ENCODE data around the gene RCOR3. TPM values are rescaled to one million over a fixed set of nuclear protein-coding genes. Genes with fewer than 3 reads are reported as not detected.

The RCOR3 gene
- total RNA-seq, 2 experiments from 2014 or later: 43.5 to 47.3 TPM

DNA sequence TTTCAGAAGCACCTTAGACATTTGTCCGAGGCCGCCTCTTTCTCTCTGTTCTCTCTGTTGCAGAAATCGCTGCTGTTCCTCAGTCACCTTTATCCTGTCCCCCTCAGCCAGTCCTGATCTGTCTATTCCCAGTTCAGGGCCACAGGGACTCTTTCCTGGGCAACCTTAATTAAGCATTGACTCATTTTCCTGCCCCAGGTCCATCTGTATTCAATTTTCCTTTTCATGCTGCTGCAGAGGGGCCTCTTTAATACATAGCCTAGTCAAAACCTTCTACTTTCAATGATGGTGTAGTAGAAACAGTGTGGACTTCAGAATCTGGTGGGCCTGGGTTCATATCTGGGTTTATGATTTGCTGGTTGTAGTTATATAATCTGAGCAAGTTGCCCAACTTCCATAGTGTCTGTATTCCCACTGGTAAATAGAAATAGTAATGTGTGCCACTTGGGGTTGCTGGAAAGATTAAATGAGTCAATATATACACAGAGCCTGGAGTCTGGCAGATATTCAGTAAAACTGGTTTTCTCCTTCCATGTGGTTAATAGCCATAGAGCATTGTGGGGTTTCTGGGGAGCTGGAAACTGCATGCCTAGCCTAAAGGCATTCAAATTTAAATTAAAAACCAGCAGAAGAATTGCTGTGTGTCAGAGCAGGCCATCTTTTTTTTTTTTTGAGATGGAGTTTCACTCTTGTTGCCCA lies 72.0 kb downstream of the RCOR3 start:
- peak overlapping the region; percentile 5 for H3K27ac Mint-ChIP-seq
- ATAC-seq (no peak), DNase-seq (no peak)
- no peaks in the 10 kb centered on the region for H3K9me3 Mint-ChIP-seq (ENCODE audit: low read depth)
- H3K27me3 Mint-ChIP-seq: no peaks in the 10 kb centered on the region
- CTCF ChIA-PET: interaction anchor here (1.5 to 9.8 kb wide), 3 partner anchors 8 to 181 kb away, joined by 6 to 85 read pairs (median 7); no protein-coding TSS in a partner anchor
- peaks cover 79% of the 10 kb centered on the region for H3K4me1 Mint-ChIP-seq
- peaks cover 20% of the 10 kb centered on the region for H3K36me3 Mint-ChIP-seq
- H3K4me3 Mint-ChIP-seq: no peak overlapping the region

DNA sequence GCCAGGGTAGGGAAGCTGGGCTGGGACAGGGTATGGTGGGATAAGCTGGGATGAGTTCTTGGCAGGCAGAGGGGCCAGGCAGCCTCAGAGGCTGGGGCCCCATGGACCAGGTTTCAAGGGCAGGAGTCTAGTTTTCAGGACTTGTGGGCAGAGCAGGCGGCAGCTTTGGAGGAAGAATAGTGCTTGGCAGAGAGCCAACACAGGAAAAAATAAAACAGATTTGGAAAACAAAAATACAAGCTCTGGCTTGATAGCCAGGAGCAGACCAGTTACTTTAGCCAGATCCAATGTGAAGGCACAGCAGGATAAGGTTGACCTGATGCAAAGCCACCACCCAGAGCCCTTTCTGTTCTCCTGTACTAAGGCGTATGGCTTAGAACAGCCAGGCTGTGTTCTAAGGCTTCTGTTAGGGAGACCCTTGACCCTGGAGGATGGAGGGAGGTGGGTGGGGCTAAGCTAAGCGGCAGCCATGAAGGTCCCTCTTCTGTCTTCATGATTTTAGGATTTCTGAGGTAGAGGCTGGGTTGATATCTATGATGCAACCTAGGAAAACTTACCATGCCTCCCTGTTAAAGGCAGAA lies 73.0 kb downstream of the RCOR3 start:
- ATAC-seq: no peak
- Mint-ChIP-seq H3K4me1 (peaks cover 86% of the 10 kb centered on the region), H3K4me3 (no peak overlapping the region), H3K27me3 (no peaks in the 10 kb centered on the region), H3K27ac (no peak overlapping the region), H3K36me3 (peaks cover 22% of the 10 kb centered on the region), H3K9me3 (ENCODE audit: low read depth) (no peaks in the 10 kb centered on the region)
- CTCF ChIA-PET: interaction anchor here (1.5 to 1.9 kb wide), 2 partner anchors 9 to 11 kb away, joined by 6 to 7 read pairs; no protein-coding TSS in a partner anchor
- no peak for DNase-seq

DNA sequence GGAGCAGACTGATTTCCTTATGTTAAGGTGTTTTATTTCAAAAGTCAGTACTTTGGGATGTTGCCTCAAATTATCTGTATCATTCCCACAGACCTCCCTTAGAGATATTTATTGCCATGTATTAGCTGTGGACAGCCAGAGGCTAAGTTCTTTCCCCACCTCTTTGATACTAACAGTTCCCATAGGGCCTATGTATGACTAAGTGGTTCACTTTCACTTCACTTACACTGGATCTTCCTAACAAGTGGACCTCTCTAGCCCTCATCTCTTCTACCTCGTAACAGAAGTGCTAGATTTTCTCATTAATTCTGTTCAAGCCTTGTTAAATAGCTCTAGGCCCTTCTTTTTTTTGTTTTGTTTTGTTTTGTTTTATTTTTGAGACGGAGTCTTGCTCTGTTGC lies 73.7 kb downstream of the RCOR3 start:
- peaks cover 25% of the 10 kb centered on the region for H3K36me3 Mint-ChIP-seq
- ATAC-seq (no peak), DNase-seq (no peak)
- H3K9me3 Mint-ChIP-seq (ENCODE audit: low read depth): no peaks in the 10 kb centered on the region
- H3K27me3 Mint-ChIP-seq: no peaks in the 10 kb centered on the region
- peaks cover 92% of the 10 kb centered on the region for H3K4me1 Mint-ChIP-seq
- H3K4me3 Mint-ChIP-seq: no peak overlapping the region
- H3K27ac Mint-ChIP-seq: no peak overlapping the region
- CTCF ChIA-PET: interaction anchor here (1.9 kb wide), 1 partner anchor 12 kb away, joined by 7 read pairs; no protein-coding TSS in a partner anchor

DNA sequence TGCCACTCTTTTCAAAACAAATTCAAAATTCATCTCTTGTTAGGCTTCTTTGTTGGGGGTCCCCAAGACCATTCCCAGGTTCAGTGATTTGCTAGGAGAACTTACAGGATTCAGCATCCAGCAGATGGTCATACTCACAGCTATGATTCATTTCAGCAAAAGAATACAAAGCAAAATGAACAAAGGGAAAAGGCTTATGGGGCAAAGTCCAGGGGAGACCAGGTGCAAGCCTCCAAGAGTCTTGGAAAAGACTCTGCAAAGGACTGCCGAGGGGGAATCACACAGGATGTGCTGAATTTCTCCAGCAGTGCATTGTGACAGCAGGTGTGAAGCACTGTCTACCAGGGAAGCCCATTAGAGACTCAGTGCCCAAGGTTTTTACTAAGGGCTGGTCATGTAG lies 74.7 kb downstream of the RCOR3 start:
- ATAC-seq (no peak), DNase-seq (no peak)
- CTCF ChIA-PET: interaction anchor here (1.8 kb wide), 1 partner anchor 8 kb away, joined by 5 read pairs; the partner anchor contains the start of gene TRAF5
- Mint-ChIP-seq H3K27ac (peak overlapping the region; percentile 42), H3K27me3 (no peaks in the 10 kb centered on the region), H3K4me3 (no peak overlapping the region), H3K4me1 (peaks cover 88% of the 10 kb centered on the region), H3K36me3 (peaks cover 26% of the 10 kb centered on the region), H3K9me3 (ENCODE audit: low read depth) (no peaks in the 10 kb centered on the region)

DNA sequence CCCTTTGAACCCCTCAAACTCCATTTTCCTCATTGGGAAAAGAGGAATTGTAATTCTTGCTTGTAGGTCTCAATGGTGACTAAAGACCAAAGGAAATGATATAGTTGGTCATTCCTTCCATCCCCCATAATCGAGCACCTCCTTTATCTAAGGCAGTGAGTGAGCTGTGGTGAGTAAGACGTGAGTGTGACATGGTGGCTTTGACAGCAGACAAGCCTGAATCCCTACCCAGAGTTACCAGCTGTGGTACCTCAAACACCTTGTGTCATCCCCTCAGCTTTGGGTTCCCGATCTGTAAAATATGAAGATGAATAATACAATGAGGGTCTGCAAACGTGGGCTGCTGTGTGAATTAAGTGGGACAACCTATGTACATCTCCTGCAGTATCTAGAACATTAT lies 75.8 kb downstream of the RCOR3 start:
- DNase-seq (peak; percentile 54), ATAC-seq (peak; percentile 64)
- CTCF ChIA-PET: interaction anchor here (1.2 to 5.9 kb wide), 4 partner anchors 9 to 16 kb away, joined by 3 to 31 read pairs (median 5); partner anchors contain the start of gene TRAF5
- Mint-ChIP-seq H3K27me3 (no peaks in the 10 kb centered on the region), H3K4me1 (peaks cover 86% of the 10 kb centered on the region), H3K36me3 (peaks cover 23% of the 10 kb centered on the region), H3K4me3 (peak overlapping the region; percentile 64), H3K27ac (peak overlapping the region; percentile 92), H3K9me3 (ENCODE audit: low read depth) (no peaks in the 10 kb centered on the region)

DNA sequence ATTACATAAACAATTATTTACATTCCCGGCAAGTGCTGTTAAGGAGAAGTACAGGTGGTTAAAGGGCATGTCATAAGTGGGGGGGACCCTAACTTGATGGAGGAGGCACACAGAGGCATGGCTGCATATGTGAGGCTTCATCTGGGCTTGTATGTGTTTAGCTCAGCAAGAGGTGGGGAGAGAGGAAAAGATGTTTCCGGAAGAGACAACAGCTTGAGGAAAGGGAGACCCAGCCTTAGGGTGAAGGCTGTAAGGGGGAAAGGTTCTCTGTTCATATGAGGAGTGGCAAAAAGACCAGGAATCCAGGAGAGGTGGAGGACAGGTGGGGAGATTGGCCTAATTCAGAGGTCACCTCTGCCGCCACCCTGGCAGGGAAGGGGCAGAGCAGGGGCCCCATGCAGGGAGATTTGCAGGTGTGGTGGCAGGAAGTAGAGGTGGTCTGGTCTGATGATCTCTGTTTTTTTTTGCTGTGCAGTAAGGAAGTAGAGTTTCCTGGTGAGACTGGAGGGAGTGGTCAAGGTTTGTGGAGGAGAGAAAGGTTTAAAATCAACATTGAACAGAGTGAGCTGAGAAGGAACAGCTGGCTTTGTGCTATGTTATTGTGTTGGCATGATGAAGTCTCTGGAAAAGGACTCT lies 76.5 kb downstream of the RCOR3 start:
- Mint-ChIP-seq H3K27ac (peak overlapping the region; percentile 92), H3K9me3 (ENCODE audit: low read depth) (no peaks in the 10 kb centered on the region), H3K4me1 (peaks cover 82% of the 10 kb centered on the region), H3K36me3 (peaks cover 18% of the 10 kb centered on the region), H3K27me3 (no peaks in the 10 kb centered on the region), H3K4me3 (peak overlapping the region; percentile 64)
- ATAC-seq: peak; percentile 75
- CTCF ChIA-PET: interaction anchor here (1.0 to 5.9 kb wide), 8 partner anchors 9 to 179 kb away, joined by 3 to 31 read pairs (median 4); partner anchors contain the start of gene TRAF5
- DNase-seq: peak; percentile 59

DNA sequence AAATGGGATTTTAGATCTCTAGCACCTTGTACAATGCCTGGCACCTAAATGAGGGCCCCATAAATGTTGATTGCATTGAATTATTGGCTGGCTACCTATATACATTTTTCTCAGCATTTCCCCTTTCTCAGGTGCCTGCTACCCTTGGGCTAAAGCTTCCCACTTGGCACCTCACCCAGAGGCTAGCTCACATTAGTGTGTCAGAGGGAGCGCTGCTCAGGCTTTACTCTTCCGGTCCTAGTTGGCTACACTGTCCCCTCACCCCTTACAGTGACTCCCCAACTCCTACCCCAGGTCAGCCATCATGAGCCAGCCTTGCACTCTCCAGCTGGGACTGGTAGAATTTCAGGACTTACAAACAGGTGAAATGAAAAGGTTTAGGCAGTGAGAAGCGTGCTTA lies 77.0 kb downstream of the RCOR3 start:
- DNase-seq: no peak
- ATAC-seq: peak; percentile 17
- Mint-ChIP-seq H3K27me3 (no peaks in the 10 kb centered on the region), H3K9me3 (ENCODE audit: low read depth) (no peaks in the 10 kb centered on the region), H3K4me1 (peaks cover 82% of the 10 kb centered on the region), H3K27ac (peak overlapping the region; percentile 92), H3K4me3 (peak overlapping the region; percentile 64), H3K36me3 (peaks cover 17% of the 10 kb centered on the region)
- CTCF ChIA-PET: interaction anchor here (1.0 to 5.9 kb wide), 6 partner anchors 14 to 178 kb away, joined by 3 to 31 read pairs (median 3); no protein-coding TSS in a partner anchor

DNA sequence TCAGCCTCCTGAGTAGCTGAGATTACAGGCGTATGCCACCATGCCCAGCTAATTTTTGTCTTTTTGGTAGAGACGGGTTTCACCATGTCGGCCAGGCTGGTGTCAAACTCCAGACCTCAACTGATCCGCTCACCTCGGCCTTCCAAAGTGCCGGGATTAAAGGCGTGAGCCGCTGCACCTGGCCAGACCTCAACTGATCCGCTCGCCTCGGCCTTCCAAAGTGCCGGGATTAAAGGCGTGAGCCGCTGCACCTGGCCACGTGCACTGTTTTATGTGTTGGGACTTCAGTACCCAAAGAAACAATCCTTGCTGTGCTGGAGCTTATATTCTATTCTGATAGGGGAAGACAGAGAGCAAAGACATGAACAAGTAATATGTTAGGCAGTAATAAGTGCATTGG lies 77.6 kb downstream of the RCOR3 start:
- DNase-seq (no peak), ATAC-seq (no peak)
- peaks cover 17% of the 10 kb centered on the region for H3K36me3 Mint-ChIP-seq
- H3K4me3 Mint-ChIP-seq: no peak overlapping the region
- CTCF ChIA-PET: interaction anchor here (1.0 to 5.9 kb wide), 6 partner anchors 9 to 178 kb away, joined by 3 to 31 read pairs (median 4); no protein-coding TSS in a partner anchor
- H3K27me3 Mint-ChIP-seq: no peaks in the 10 kb centered on the region
- H3K27ac Mint-ChIP-seq: peak overlapping the region; percentile 92
- peaks cover 82% of the 10 kb centered on the region for H3K4me1 Mint-ChIP-seq
- no peaks in the 10 kb centered on the region for H3K9me3 Mint-ChIP-seq (ENCODE audit: low read depth)

DNA sequence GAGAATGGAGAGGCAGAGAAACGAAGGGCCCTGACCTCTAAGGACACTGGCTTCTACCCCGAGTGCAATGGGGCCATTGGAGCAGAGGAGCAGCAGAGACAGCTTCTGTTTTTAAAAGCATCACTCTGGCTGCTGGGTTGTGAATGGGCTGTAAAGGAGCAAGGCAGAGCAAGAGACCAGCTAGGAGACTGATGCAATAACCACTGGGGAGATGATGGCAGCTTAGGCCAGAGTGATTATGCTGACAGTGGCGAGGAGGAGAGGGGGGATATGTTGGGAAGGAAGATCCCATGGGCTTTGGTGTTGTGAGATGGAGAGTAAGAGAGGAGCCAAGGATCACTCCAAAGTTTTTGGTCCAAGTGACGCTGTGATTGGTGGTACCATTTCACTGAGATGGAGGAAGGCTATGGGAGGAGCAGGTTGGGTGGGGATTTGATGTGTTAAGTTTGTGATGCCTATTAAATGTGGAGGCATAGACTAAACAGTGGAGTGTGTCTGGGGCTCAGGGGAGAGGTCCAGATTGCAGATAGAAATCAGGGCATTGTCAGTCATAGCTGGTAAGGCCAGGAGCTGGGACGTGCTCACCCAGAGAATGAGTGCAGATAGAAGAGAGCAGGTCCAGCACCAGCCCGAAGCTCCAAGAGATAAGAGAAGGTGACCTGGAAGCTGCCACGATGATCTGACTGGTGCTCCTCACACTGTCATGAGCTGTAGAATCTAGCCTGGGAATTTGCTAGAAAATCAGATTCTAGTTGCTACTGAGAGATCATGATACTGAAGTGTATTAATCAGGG lies 78.5 kb downstream of the RCOR3 start:
- Mint-ChIP-seq H3K9me3 (ENCODE audit: low read depth) (no peaks in the 10 kb centered on the region), H3K4me1 (peaks cover 79% of the 10 kb centered on the region), H3K4me3 (no peak overlapping the region), H3K27me3 (no peaks in the 10 kb centered on the region), H3K36me3 (peaks cover 20% of the 10 kb centered on the region), H3K27ac (peak overlapping the region; percentile 18)
- DNase-seq (no peak), ATAC-seq (no peak)
- CTCF ChIA-PET: interaction anchor here (2.0 to 5.9 kb wide), 3 partner anchors 10 to 177 kb away, joined by 6 to 31 read pairs (median 7); no protein-coding TSS in a partner anchor

DNA sequence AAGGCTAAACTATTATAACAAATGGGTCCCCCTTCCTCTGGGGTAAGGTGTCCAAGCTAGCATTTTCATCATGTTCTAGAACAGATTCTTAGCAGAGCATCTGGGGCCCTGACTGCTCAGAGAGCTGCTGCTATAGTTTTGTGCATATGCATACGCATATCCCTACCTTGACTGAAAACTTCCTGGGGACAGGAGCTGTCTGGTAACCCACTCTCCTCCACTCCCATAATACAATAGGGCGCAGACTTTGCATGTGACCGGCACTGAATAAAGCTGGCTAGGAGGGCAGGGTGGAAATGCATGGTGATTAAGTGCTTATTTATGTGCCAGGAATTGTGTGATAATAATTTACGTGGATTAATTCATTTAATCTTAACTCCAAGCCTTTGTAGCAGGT lies 79.1 kb downstream of the RCOR3 start:
- H3K4me1 Mint-ChIP-seq: peaks cover 77% of the 10 kb centered on the region

DNA sequence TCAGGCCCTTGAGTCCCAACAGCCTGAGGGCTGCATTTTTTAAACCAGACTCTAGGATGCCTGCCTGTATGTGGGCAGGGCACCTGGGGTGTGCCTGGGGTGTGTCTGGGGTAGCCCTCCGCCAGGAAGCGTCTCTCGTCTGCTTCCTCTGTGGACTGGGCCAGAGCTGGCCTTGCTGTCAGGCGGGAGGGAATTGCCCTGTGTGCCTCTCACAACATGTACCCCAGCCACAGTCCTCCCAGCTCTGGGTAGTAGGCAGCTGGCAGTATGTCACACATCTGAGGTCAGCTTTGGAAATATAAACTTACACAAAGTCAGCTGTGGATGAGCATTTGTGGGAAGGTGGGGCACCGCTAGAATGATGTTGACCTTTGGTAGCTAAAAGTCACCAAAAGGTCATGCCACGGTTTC lies 80.5 kb downstream of the RCOR3 start:
- Mint-ChIP-seq H3K4me1 (peaks cover 75% of the 10 kb centered on the region), H3K9me3 (ENCODE audit: low read depth) (no peaks in the 10 kb centered on the region), H3K27me3 (no peaks in the 10 kb centered on the region), H3K27ac (peak overlapping the region; percentile 74), H3K36me3 (peaks cover 26% of the 10 kb centered on the region), H3K4me3 (no peak overlapping the region)
- ATAC-seq (no peak), DNase-seq (no peak)
- CTCF ChIA-PET: interaction anchor here (1.9 to 5.9 kb wide), 2 partner anchors 11 to 17 kb away, joined by 5 to 31 read pairs; no protein-coding TSS in a partner anchor

More for the DNA sequence above, 79.1 kb downstream of the RCOR3 start:
- no peaks in the 10 kb centered on the region for H3K27me3 Mint-ChIP-seq
- ATAC-seq (no peak), DNase-seq (no peak)
- H3K4me3 Mint-ChIP-seq: no peak overlapping the region
- peaks cover 25% of the 10 kb centered on the region for H3K36me3 Mint-ChIP-seq
- H3K27ac Mint-ChIP-seq: no peak overlapping the region
- CTCF ChIA-PET: interaction anchor here (0.9 to 5.9 kb wide), 3 partner anchors 10 to 19 kb away, joined by 3 to 31 read pairs (median 6); no protein-coding TSS in a partner anchor
- H3K9me3 Mint-ChIP-seq (ENCODE audit: low read depth): no peaks in the 10 kb centered on the region

DNA sequence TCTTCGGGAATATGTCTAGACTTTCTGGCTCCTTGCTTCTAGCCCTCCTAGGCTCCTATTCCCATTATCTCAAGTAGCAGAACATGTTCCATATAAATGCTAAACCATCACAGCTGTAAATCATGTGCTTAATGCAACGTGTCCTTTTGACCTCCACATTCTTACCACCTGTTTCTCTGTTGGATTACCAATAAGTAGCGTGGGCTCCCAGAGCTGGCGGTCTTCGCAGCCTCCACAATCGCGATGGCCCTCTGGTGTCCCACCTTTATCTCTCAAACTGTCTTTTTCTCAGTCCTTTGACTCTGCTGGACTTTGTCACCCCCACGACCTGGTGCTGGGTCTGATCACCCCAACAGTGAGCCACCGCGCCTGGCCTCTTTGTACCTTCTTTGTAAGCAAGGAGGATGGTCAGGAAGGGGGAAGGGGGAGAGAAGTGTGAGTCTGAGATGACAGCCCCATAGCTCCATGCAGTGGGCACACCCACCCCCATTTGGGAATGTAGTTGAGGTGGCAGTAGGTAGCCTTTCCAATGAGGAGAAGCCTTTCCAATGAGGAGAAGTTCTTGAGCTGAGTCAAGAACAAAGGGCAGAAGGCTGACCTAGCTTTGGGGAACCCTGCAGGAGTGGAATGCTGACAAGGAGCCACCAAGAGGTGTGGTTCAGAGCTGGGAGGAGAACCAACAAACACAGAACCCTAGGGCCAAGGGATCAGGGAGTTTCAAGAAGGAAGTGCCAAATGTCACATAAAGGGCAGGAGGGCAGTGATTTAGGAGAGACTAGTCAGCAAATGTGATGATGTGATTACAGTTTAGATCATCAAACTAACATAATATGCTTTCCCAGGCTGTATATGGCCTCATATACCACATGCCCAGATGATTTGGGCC lies 81.7 kb downstream of the RCOR3 start:
- Mint-ChIP-seq H3K27ac (no peak overlapping the region), H3K27me3 (no peaks in the 10 kb centered on the region), H3K36me3 (peaks cover 27% of the 10 kb centered on the region), H3K4me1 (peaks cover 66% of the 10 kb centered on the region), H3K4me3 (no peak overlapping the region), H3K9me3 (ENCODE audit: low read depth) (no peaks in the 10 kb centered on the region)
- DNase-seq (no peak), ATAC-seq (no peak)
- CTCF ChIA-PET: interaction anchor here (0.9 to 5.9 kb wide), 5 partner anchors 9 to 174 kb away, joined by 3 to 31 read pairs (median 5); no protein-coding TSS in a partner anchor
